ENCODE results near the gene BAHCC1. TPM values are rescaled to one million over a fixed set of nuclear protein-coding genes. Genes with fewer than 3 reads are reported as not detected.

BAHCC1 gene
- total and polyA plus RNA-seq, 2 of the 8 experiments (the other 6 are each of a cell fraction or from before 2014, with no cell fraction given), result 0.26 to 0.58 TPM

- peak; percentile 45; the same call in 1 of the 2 replicates for TF ChIP-seq YY1 (IDR thresholded peaks at IDR 0.05; ENCODE audit: low read depth, low read length)
- TF ChIP-seq RBBP5 (IDR thresholded peaks at IDR 0.05; ENCODE audit: borderline replicate concordance, low read depth, low read length), result no peak
- no peak for TF ChIP-seq CBX5 (IDR thresholded peaks at IDR 0.05; ENCODE audit: low read depth, low read length)
These were observed 119.7 kb downstream of the BAHCC1 start (continued) for GRCh38 chr17:81514739-81515529.

Measured in H1 (cell line).